K562 (cell line): ENCODE measurements around the gene KCNAB1. TPM values are rescaled to one million over a fixed set of nuclear protein-coding genes. Genes with fewer than 3 reads are reported as not detected.

Experiments
- RUNX1 ChIP-seq: sonication (generic); IDR thresholded peaks from 2 replicates; pipeline ENCODE4 v1.6.1; 2016; ENCODE audit warnings: antibody characterized with exemption, low read depth
- polyA plus RNA-seq, 8 experiments: library from polyadenylated mRNA; depleted of rRNA in 4 of 8; stranded (reverse) in 5 of 8; unstranded in 3 of 8; fragments of >200 nt; fragmentation: Nextera tagmentation in 2 of 8; fragmentation: Illumina TruSeq in 1 of 8; extraction: Ambion mirVana in 2 of 8; extraction: Trizol in 1 of 8; gene quantifications; 2 replicates each; pipeline versions ENCODE4 v1.2.1 to v1.2.3, GENCODE V29; 2011 to 2014; ENCODE audit warnings: inconsistent platforms in 1 of 8, missing spikeins in 1 of 8
- total RNA-seq, 7 experiments: library from RNA; depleted of rRNA in 6 of 7; stranded (reverse); fragments of >200 nt in 6 of 7; fragmentation: Illumina TruSeq in 2 of 7; extraction: Trizol in 2 of 7; gene quantifications; 2 replicates each; pipeline versions ENCODE4 v1.2.1 to v1.2.3, GENCODE V29; 2011 to 2021; ENCODE audit warnings: low replicate concordance in 1 of 7
- TF ChIP-seq, protein P1 (sequence below), 2 experiments: fragments of 450-650 bp in 1 of 2; sonication (generic) in 1 of 2; formaldehyde crosslinking in 1 of 2; IDR thresholded peaks; 2 replicates each; pipeline versions ENCODE4 v1.7.1 to v1.9.0; 2016 to 2022; ENCODE audit warnings: inconsistent platforms in 1 of 2, mild to moderate bottlenecking in 1 of 2, missing genetic modification reagents in 1 of 2

Gene KCNAB1
- total and polyA plus RNA-seq, 9 of the 15 experiments (the other 6 are each of a cell fraction or from before 2014, with no cell fraction given): 0.14 to 1.2 (median 0.51) TPM

DNA sequence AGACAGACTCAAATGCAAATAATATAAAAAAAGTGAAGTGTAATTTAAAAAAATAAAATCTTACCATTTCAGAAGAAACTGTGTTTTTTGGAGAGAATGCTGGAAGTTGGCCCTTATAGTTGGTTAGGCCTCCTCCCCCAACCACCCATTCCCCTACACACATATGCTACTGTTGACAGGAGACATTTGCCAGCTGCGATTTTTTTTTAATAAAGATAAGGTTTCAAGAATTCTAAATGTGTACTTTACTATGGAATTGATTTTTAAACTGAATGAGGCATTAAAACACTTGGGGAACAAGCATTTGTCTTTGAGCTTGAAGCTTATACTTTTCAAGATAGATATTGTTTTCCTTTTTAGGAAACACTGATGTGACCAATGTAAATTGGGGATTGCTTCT, 438.9 kb downstream of the KCNAB1 start (continued):
- TF ChIP-seq, protein P1, sequence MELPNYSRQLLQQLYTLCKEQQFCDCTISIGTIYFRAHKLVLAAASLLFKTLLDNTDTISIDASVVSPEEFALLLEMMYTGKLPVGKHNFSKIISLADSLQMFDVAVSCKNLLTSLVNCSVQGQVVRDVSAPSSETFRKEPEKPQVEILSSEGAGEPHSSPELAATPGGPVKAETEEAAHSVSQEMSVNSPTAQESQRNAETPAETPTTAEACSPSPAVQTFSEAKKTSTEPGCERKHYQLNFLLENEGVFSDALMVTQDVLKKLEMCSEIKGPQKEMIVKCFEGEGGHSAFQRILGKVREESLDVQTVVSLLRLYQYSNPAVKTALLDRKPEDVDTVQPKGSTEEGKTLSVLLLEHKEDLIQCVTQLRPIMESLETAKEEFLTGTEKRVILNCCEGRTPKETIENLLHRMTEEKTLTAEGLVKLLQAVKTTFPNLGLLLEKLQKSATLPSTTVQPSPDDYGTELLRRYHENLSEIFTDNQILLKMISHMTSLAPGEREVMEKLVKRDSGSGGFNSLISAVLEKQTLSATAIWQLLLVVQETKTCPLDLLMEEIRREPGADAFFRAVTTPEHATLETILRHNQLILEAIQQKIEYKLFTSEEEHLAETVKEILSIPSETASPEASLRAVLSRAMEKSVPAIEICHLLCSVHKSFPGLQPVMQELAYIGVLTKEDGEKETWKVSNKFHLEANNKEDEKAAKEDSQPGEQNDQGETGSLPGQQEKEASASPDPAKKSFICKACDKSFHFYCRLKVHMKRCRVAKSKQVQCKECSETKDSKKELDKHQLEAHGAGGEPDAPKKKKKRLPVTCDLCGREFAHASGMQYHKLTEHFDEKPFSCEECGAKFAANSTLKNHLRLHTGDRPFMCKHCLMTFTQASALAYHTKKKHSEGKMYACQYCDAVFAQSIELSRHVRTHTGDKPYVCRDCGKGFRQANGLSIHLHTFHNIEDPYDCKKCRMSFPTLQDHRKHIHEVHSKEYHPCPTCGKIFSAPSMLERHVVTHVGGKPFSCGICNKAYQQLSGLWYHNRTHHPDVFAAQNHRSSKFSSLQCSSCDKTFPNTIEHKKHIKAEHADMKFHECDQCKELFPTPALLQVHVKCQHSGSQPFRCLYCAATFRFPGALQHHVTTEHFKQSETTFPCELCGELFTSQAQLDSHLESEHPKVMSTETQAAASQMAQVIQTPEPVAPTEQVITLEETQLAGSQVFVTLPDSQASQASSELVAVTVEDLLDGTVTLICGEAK (IDR thresholded peaks at IDR 0.05): no peak
- TF ChIP-seq, protein P1 (CRISPR knock-in tag; IDR thresholded peaks at IDR 0.05): no peak
- no peak for TF ChIP-seq RUNX1
